Spleen (tissue), 7 donors: ENCODE measurements around the gene TNFSF13.

Experiments
- CTCF ChIP-seq, 11 experiments: fragments of 200-600 bp in 7 of 11; fragments of 450-650 bp in 4 of 11; sonication (generic) in 4 of 11; IDR thresholded peaks in 8 of 11; conservative IDR thresholded peaks in 3 of 11; 1 replicate in 7 of 11; 2 replicates in 4 of 11; pipeline versions ENCODE4 v1.4.0 to v1.8.0; 2016 to 2021; ENCODE audit warnings: antibody characterized with exemption in 11 of 11, inconsistent platforms in 4 of 11, mild to moderate bottlenecking in 1 of 11
- POLR2AphosphoS5 ChIP-seq, 3 donors: sonication (generic); formaldehyde crosslinking; IDR thresholded peaks; one replicate each; pipeline ENCODE4 v1.5.1; 2017; ENCODE audit warnings: antibody characterized with exemption in 3 of 3
- donor health status: DM: no; HTN: no; CAD: no; lungs with moderate emphysema.
- donor health status: DM: no; HTN: no; CAD: no.
- donor health status: DM: no; HTN: no; CAD: no.

GRCh38 chr17:7569571-7569970, 11.0 kb downstream of the TNFSF13 start:
- TF ChIP-seq CTCF (IDR thresholded peaks at IDR 0.05 in 8 of 11, conservative IDR thresholded peaks at IDR 0.05 in 3 of 11) (no peak), POLR2AphosphoS5 (IDR thresholded peaks at IDR 0.05) (no peak)
